ENCODE results near the gene RXRA. TPM values are rescaled to one million over a fixed set of nuclear protein-coding genes. Genes with fewer than 3 reads are reported as not detected.

RXRA gene
- total and polyA plus RNA-seq, 2 of the 4 experiments (the other 2 are of a cell fraction) = 7.5 to 17.9 TPM

DNA sequence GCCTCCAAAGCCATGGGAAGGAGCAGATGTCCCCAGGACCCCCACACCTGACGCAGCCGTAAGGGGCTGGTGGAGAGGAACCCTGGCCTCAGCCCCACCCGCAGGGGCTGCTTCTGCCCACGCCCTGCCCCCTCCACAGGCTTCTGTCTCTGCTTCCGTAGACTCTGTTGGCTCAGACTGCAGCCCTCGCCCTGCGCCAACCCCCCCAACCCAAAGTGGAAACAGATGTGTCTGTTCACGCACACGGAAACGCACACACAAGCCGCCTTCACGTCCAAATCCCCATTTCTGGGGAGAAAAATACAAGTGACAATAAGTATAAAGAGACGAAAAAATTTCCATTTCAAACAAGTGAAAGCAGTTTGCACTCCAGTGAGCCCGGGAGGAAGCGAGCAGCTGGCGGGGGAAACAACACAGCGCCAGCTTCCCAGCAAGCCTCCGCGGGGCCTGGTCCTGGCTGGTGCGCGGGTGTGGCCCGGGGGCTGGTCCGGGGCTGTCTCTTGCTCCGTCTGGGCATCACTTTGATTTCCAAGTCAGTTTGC, 32.6 kb upstream of the RXRA start:
- ATAC-seq (ENCODE audit: low read depth) (peak; percentile 64), DNase-seq (no peak)
- no peak overlapping the region; the same call in 1 of the 2 replicates for H3K4ac ChIP-seq (ENCODE audit: low read depth, low read length)
- no peak for TF ChIP-seq POLR2A (IDR thresholded peaks at IDR 0.05; ENCODE audit: low read depth, low read length)
- no peak for TF ChIP-seq FOS (IDR thresholded peaks at IDR 0.05; ENCODE audit: low read depth, low read length)
- no peak for TF ChIP-seq MAZ (IDR thresholded peaks at IDR 0.05; ENCODE audit: borderline replicate concordance, low read depth, low read length)
- no peak for TF ChIP-seq CEBPB (IDR thresholded peaks at IDR 0.05; ENCODE audit: low read depth, low read length)
- no peak for TF ChIP-seq BHLHE40 (IDR thresholded peaks at IDR 0.05; ENCODE audit: low read depth, low read length)
- no peak for TF ChIP-seq RCOR1 (IDR thresholded peaks at IDR 0.05; ENCODE audit: insufficient replicate concordance, low read length)
- no peak for TF ChIP-seq CHD1 (IDR thresholded peaks at IDR 0.05; ENCODE audit: low read depth, low read length)
- TF ChIP-seq RFX5 (IDR thresholded peaks at IDR 0.05; ENCODE audit: low read depth, low read length) = no peak
- TF ChIP-seq SMC3 (IDR thresholded peaks at IDR 0.05; ENCODE audit: low read depth, low read length) = no peak
- TF ChIP-seq, protein P1, sequence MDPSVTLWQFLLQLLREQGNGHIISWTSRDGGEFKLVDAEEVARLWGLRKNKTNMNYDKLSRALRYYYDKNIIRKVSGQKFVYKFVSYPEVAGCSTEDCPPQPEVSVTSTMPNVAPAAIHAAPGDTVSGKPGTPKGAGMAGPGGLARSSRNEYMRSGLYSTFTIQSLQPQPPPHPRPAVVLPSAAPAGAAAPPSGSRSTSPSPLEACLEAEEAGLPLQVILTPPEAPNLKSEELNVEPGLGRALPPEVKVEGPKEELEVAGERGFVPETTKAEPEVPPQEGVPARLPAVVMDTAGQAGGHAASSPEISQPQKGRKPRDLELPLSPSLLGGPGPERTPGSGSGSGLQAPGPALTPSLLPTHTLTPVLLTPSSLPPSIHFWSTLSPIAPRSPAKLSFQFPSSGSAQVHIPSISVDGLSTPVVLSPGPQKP (IDR thresholded peaks at IDR 0.05; ENCODE audit: borderline replicate concordance, low read depth, low read length) = no peak
- TF ChIP-seq RAD21 (IDR thresholded peaks at IDR 0.05; ENCODE audit: low read length) = no peak
- TF ChIP-seq CTCF (conservative IDR thresholded peaks at IDR 0.05; ENCODE audit: low read depth, low read length) = no peak
- no peak for TF ChIP-seq NFE2L2 (IDR thresholded peaks at IDR 0.05; ENCODE audit: low read depth, low read length)
- no peak for TF ChIP-seq MAFK (IDR thresholded peaks at IDR 0.05; ENCODE audit: low read depth, low read length)
- no peak for TF ChIP-seq USF2 (IDR thresholded peaks at IDR 0.05; ENCODE audit: low read depth, low read length)
- TF ChIP-seq MXI1 (IDR thresholded peaks at IDR 0.05; ENCODE audit: borderline replicate concordance, low read depth, low read length) = no peak
- H4K20me1 ChIP-seq (ENCODE audit: insufficient read depth, low read length) = no peaks in the 10 kb centered on the region
- H3K9ac ChIP-seq (ENCODE audit: low read depth, low read length) = no peak overlapping the region
- H2BK20ac ChIP-seq (ENCODE audit: low read depth, low read length) = no peak overlapping the region
- no peak overlapping the region for H2BK120ac ChIP-seq (ENCODE audit: low read depth, low read length)
- H2AK5ac ChIP-seq (ENCODE audit: low read depth, low read length) = no peak overlapping the region
- no peak overlapping the region for H3K23ac ChIP-seq (ENCODE audit: low read depth, low read length)
- no peak overlapping the region for H2AK9ac ChIP-seq (replicated peaks; ENCODE audit: low read depth, low read length, poor library complexity)
- no peak overlapping the region for H3K56ac ChIP-seq (ENCODE audit: extremely low read depth, insufficient read depth, low read length)
- H3K4me3 ChIP-seq (ENCODE audit: insufficient read depth, low read depth, low read length) = no peak overlapping the region
- BruUV-seq (replicated peaks) = no TSS peak
- peaks cover 5% of the 10 kb centered on the region; the same call in 1 of the 2 replicates for H3K4me1 ChIP-seq (ENCODE audit: control insufficient read depth, insufficient read depth, low read length)
- no peak overlapping the region for H4K91ac ChIP-seq (ENCODE audit: insufficient read depth, low read depth, low read length)
- no peaks in the 10 kb centered on the region; the same call in 1 of the 2 replicates for H3K9me3 ChIP-seq (ENCODE audit: control insufficient read depth, insufficient read depth, low read length)
- intact Hi-C loops (cut with micrococcal nuclease) (no loop called here), in situ Hi-C loops (cut with MboI; ENCODE audit: low sequenced_read_pairs) (no loop called here), dilution Hi-C loops (cut with HindIII; ENCODE audit: low sequenced_read_pairs, unreplicated experiment) (no loop called here)
- H3K27me3 ChIP-seq (ENCODE audit: control insufficient read depth, insufficient read depth, low read length) = peaks cover 47% of the 10 kb centered on the region
- H4K8ac ChIP-seq (ENCODE audit: low read depth in 2 of 2, low read length in 2 of 2) = 0 out of 4 replicates have a peak overlapping the region, but pooled peaks of 1 of the 2 experiments have one; percentile 41
- peak overlapping the region; percentile 13 for H2AFZ ChIP-seq (replicated peaks; ENCODE audit: low read length, poor library complexity)
- no peaks in the 10 kb centered on the region for H3K79me1 ChIP-seq (ENCODE audit: low read depth in 1 of 2, low read length in 2 of 2)
- no peak overlapping the region for H3K27ac ChIP-seq (ENCODE audit: insufficient read depth, low read length)
- peak overlapping the region; percentile 14; the same call in 1 of the 2 replicates for H3K4me2 ChIP-seq (ENCODE audit: low read depth, low read length)
- no peak overlapping the region for H2BK15ac ChIP-seq (ENCODE audit: low read depth, low read length)
- no peak overlapping the region for H3K14ac ChIP-seq (replicated peaks; ENCODE audit: low read depth, low read length)
- no peak overlapping the region; the same call in 1 of the 2 replicates for H4K5ac ChIP-seq (ENCODE audit: low read depth, low read length)
- WGBS, 2 experiments (ENCODE audit: extremely low coverage in 2 of 2, insufficient read length in 1 of 2) = 57% methylated on average over 5 of the region's 24 CpGs; no CpG with 5 or more reads in 1 of the 2 experiments
- no peaks in the 10 kb centered on the region for H3K9me1 ChIP-seq (ENCODE audit: insufficient read depth, low read length)
- CTCF ChIA-PET = no interaction called here
- POLR2A ChIA-PET (ENCODE audit: unreplicated experiment) = no interaction called here
- H3K36me3 ChIP-seq (ENCODE audit: control insufficient read depth, insufficient read depth, low read length) = no peaks in the 10 kb centered on the region
- no peak overlapping the region for H3K18ac ChIP-seq (ENCODE audit: low read depth, low read length)
- H2BK5ac ChIP-seq (ENCODE audit: low read depth, low read length, poor library complexity, severe bottlenecking) = no peak overlapping the region
